ENCODE data around the gene RTP5. TPM values are rescaled to one million over a fixed set of nuclear protein-coding genes. Genes with fewer than 3 reads are reported as not detected.

Gene RTP5
- total and polyA plus RNA-seq, 8 donors = 0.10 to 0.43 TPM; not detected in 6

- WGBS, 5 donors = 89 to 93% (median 92%) methylated on average over 26 of the region's 26 CpGs
- no peak overlapping the region for H3K4me3 ChIP-seq
- no peak overlapping the region for H3K27ac ChIP-seq
- no peaks in the 10 kb centered on the region for H3K27me3 ChIP-seq
- peak in 1 of 2 donors; percentile 11 for DNase-seq
- H3K36me3 ChIP-seq = no peaks in the 10 kb centered on the region
- H3K9me3 ChIP-seq = peaks cover 0 to 23% (median 8%) of the 10 kb centered on the region in 4 donors
- intact Hi-C loops (cut with DNase I; ENCODE audit: low total_unique reads) = no loop called here
- no peaks in the 10 kb centered on the region for H3K4me1 ChIP-seq
- TF ChIP-seq POLR2AphosphoS5 (IDR thresholded peaks at IDR 0.05) (no peak), EP300 (IDR thresholded peaks at IDR 0.05) (no peak), CTCF (IDR thresholded peaks at IDR 0.05) (no peak), POLR2A (IDR thresholded peaks at IDR 0.05) (no peak)
Measured at GRCh38 chr2:241910604-241911520, 41.3 kb downstream of the RTP5 start.

- H3K4me3 ChIP-seq = no peak overlapping the region
- no peaks in the 10 kb centered on the region for H3K27me3 ChIP-seq
- 86 to 96% (median 90%) methylated on average over 10 of the region's 10 CpGs for WGBS, 5 donors
- no peak for DNase-seq
- no peaks in the 10 kb centered on the region for H3K4me1 ChIP-seq
- peaks cover 0 to 23% (median 8%) of the 10 kb centered on the region in 4 donors for H3K9me3 ChIP-seq
- intact Hi-C loops (cut with DNase I; ENCODE audit: low total_unique reads) = no loop called here
- no peak overlapping the region for H3K27ac ChIP-seq
- no peak for TF ChIP-seq CTCF (IDR thresholded peaks at IDR 0.05)
- no peak for TF ChIP-seq POLR2AphosphoS5 (IDR thresholded peaks at IDR 0.05)
- no peak for TF ChIP-seq EP300 (IDR thresholded peaks at IDR 0.05)
- no peak for TF ChIP-seq POLR2A (IDR thresholded peaks at IDR 0.05)
- no peaks in the 10 kb centered on the region for H3K36me3 ChIP-seq
Measured at GRCh38 chr2:241911551-241911950, 42.0 kb downstream of the RTP5 start.

GRCh38 chr2:241912021-241912555, 42.6 kb downstream of the RTP5 start:
- intact Hi-C loops (cut with DNase I; ENCODE audit: low total_unique reads) = no loop called here
- WGBS, 5 donors = 82 to 95% (median 91%) methylated on average over 17 of the region's 17 CpGs
- H3K9me3 ChIP-seq = peaks cover 0 to 23% (median 8%) of the 10 kb centered on the region in 4 donors
- H3K4me1 ChIP-seq = no peaks in the 10 kb centered on the region
- no peak overlapping the region for H3K4me3 ChIP-seq
- no peaks in the 10 kb centered on the region for H3K36me3 ChIP-seq
- no peak overlapping the region for H3K27ac ChIP-seq
- DNase-seq = peak in 1 of 2 donors; percentile 10
- TF ChIP-seq POLR2AphosphoS5 (IDR thresholded peaks at IDR 0.05) = no peak
- H3K27me3 ChIP-seq = no peaks in the 10 kb centered on the region

- DNase-seq = no peak
- Histone ChIP-seq H3K27me3 (no peaks in the 10 kb centered on the region), H3K36me3 (no peaks in the 10 kb centered on the region), H3K4me3 (no peak overlapping the region), H3K4me1 (no peaks in the 10 kb centered on the region), H3K27ac (no peak overlapping the region), H3K9me3 (peaks cover 0 to 23% (median 8%) of the 10 kb centered on the region in 4 donors)
- WGBS, 5 donors = 90 to 99% (median 95%) methylated on average over 4 of the region's 4 CpGs
- intact Hi-C loops (cut with DNase I; ENCODE audit: low total_unique reads) = no loop called here
- TF ChIP-seq POLR2A (IDR thresholded peaks at IDR 0.05) = no peak
- TF ChIP-seq CTCF (IDR thresholded peaks at IDR 0.05) = no peak
- TF ChIP-seq EP300 (IDR thresholded peaks at IDR 0.05) = no peak
- no peak for TF ChIP-seq POLR2AphosphoS5 (IDR thresholded peaks at IDR 0.05)
Measured at GRCh38 chr2:241913703-241914102, 44.2 kb downstream of the RTP5 start.
